Measurements from ENCODE around the gene SLC34A1. TPM values are rescaled to one million over a fixed set of nuclear protein-coding genes. Genes with fewer than 3 reads are reported as not detected.
"Not testable (repeated sequence)": the region's sequence is repeated elsewhere in the genome, so short reads cannot be mapped to it uniquely, and the experiment has no call there.

Gene SLC34A1, protein sequence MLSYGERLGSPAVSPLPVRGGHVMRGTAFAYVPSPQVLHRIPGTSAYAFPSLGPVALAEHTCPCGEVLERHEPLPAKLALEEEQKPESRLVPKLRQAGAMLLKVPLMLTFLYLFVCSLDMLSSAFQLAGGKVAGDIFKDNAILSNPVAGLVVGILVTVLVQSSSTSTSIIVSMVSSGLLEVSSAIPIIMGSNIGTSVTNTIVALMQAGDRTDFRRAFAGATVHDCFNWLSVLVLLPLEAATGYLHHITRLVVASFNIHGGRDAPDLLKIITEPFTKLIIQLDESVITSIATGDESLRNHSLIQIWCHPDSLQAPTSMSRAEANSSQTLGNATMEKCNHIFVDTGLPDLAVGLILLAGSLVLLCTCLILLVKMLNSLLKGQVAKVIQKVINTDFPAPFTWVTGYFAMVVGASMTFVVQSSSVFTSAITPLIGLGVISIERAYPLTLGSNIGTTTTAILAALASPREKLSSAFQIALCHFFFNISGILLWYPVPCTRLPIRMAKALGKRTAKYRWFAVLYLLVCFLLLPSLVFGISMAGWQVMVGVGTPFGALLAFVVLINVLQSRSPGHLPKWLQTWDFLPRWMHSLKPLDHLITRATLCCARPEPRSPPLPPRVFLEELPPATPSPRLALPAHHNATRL
- total RNA-seq (2014; rRNA removed; shearing (Covaris generic)): not detected in 2 replicates

DNA sequence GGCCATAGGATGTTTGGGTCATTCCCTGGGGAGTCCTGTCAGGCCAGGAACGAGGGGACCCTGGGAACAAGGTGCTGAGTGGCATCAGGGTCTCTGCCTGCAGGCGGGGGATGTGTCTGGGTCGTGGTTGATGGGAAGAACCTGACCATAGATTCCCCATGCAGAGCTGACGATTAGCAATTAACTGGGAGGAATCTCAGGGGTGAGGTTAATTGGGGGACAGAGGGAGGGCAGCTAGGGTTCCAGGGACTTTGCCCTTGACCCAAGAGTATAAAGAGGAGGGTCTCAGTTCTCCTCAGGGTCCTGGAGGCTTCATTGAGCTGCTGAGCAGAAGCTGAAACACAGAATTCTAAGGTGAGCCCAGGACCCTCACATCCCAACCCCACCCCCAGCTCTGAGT is at the start of gene SLC34A1:
Gene SLC34A1 (plus strand): TSS at position 301 of the 400 bp plus-strand sequence. CDS start 1,308 bp downstream, outside the sequence.
- in situ Hi-C loops (cut with HindIII; ENCODE audit: low sequenced_read_pairs): no loop called here
- no peak for DNase-seq (ENCODE audit: low spot score)

DNA sequence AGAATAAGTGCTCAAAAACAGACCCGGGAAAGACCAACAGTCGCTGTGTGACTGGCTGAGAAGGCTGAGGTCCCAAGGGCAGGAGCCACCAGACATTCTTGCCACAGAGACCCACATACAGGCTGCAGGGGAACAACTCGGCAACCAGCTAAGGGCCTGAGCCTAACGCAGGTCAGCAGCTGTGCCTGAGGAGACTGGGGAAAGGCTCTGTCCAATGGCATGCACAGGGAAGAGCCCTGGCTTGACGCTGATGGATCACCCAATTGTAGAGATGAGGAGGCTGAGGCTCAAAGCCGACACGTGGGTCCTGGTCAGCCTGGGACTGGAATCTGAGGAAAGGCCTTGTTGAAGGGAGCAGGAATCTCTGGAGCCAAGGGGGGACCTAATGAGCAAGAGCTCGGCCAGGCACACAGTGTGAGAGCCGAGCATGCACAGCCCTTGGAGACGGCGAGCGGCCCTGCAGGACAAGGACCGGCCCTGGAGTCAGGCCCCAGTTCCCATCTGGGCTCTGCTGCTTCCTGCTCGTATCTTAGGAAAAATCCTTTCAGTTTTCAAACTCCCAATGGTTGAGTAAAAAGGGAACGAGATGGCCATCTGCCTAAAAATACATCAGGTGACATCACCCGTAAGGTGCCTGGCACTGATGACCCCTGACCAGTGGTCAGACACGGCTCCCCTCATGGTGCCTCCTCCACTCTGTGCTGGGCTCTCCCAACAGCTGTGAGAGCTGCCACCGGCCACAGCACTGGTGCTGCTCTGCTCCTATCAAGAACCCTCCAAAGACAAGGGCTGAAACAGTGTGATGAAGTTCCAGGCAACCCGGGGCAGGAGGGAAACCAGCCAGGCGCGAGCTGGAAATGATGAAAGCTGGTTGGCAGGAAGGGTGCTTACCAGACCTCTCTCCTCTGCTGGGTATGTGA is 49.2 kb upstream of the SLC34A1 start:
- in situ Hi-C loops (cut with HindIII; ENCODE audit: low sequenced_read_pairs): no loop called here
- DNase-seq (ENCODE audit: low spot score): no peak

DNA sequence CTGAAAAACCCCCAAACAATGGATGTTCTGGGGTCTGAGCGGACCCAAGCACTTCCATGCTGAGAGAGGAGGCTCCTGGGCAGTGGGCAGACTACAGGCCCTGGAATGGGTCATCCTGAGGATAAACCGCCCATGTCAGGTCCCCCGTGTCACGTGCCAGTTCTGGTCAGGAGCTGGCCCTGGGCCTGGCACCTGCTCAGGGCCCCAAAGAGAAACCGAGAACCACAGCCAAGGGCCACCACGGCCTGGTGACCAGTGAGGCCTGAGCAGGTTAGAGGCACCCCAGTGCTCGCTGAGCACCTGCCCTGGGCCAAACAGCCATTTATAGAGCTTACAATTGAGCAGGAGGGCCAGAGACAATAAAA is 48.6 kb upstream of the SLC34A1 start:
- in situ Hi-C loops (cut with HindIII; ENCODE audit: low sequenced_read_pairs): no loop called here
- DNase-seq (ENCODE audit: low spot score): no peak

DNA sequence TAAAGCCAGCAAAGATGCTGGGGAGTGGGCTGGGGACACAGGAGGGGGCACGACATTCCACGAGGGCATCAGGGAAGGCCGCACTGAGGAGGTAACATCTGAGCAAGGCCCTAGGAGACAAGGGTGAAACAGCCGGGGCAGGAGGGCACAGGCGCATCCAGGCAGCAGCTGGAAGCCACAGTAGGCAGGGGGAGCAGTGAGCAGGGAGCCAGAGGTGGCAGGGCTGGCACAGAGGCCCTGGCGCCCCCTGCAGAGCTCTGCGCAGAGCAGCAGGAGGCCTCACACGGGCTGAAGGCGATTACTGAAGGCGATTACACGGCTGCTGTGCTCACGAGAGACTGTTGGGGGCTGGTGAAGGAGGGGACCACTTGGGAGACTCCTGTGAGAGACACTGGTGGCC is 48.1 kb upstream of the SLC34A1 start:
- in situ Hi-C loops (cut with HindIII; ENCODE audit: low sequenced_read_pairs): no loop called here

DNA sequence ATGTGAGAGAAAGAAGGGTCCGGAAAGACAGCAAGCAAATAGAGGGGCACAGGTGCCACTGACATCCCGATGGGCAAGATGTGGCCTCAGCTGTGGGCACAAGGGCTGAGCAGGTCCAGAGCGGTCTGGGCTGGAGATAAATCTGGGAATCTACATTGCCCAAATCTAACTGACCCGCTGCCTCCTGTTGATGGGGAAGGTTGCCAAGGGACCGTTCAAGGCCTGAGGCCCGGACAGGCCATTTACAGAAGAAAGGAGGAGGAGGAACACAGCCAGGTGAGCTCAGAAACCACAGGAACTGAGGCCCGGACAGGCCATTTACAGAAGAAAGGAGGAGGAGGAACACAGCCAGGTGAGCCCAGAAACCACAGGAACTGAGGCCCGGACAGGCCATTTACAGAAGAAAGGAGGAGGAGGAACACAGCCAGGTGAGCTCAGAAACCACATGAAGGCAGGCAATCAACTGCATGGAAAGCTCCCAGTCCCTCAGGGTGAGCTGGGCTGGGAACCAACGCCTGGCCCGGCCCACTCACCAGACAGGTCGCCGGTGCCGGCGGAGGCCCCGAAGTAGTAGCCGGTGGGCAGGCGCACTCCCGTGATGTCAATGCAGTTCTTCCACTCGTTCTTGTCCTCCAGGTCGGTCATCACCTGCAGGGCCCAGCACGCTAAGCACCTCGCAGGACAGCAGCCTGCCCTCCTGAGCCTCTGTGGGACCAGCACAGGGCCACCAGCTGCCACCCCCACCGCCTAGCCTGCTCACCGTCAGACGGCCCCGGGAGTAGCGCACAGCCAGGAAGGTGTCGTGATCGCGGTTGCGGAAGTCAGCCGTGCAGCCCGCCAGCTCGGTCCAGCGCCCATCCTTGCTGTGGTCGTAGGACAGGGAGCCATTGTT is 47.4 kb upstream of the SLC34A1 start:
- in situ Hi-C loops (cut with HindIII; ENCODE audit: low sequenced_read_pairs): no loop called here
- no peak for DNase-seq (ENCODE audit: low spot score)

More for the DNA sequence above, 48.1 kb upstream of the SLC34A1 start:
- DNase-seq (ENCODE audit: low spot score): no peak

DNA sequence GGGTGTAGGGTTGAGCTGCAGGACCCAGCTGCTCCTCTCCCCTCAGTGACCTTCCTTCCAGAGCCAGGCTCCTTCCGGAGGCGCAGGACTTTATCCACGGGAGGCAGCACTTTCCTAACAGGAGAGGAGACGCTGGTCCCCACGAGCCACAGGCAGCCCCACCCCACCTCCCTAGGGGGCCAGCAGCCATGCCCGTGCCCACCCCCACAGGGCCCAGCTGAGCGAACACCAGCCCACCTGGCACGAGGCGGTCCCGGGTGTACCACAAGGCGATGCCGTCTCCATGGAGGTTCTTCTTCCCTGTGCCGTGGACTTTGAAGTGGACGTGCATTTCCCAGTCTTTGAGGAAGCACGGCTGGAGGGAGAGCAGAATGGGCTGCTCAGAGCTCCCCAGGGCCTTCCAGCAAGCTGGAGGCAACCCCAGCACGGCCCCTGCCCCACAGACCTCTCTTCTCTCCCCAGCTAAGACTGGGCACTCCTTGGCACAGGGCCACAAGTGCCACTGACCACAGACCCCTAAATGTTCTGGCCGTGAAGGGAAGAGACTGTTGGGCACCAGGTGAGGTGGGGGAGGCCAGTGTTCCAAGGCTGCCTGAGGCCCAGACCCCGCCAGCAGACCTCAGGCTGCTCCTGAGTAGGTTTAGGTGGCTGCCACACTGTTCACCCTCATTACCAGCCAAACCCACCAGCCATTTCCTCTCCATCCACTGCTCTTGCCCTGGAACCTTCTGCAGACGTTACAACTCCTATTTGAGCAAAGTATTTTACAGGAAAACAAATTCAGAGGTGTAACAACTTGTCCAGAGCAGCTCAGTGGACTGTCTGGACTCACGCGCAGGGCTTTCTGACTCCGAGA is 45.8 kb upstream of the SLC34A1 start:
- DNase-seq (ENCODE audit: low spot score): no peak
- in situ Hi-C loops (cut with HindIII; ENCODE audit: low sequenced_read_pairs): no loop called here

DNA sequence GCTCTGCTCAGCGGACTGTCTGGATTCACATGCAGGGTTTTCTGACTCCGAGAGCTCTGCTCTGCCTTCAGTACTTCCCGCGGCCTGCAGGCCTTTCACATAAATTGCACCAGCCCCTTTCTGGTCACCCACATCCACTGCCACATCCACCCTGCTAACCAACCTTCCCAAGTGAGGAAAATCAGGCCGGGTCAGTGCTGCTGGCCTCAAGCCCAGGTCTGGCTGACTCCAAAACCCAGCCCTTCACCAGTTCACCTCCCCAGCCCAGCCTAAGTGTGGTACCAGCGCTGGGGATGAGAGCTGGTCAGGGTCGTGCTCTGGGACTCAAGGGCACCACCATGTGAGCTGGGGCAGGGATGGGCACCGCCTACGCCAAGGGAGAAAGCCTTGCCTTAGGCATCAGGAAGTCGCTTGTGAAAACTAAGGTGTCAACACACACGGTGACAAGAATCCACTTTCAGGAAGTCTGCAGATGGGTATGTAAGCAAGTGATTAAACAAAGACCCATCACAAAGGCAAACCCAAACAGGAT is 45.1 kb upstream of the SLC34A1 start:
- no peak for DNase-seq (ENCODE audit: low spot score)
- in situ Hi-C loops (cut with HindIII; ENCODE audit: low sequenced_read_pairs): no loop called here

DNA sequence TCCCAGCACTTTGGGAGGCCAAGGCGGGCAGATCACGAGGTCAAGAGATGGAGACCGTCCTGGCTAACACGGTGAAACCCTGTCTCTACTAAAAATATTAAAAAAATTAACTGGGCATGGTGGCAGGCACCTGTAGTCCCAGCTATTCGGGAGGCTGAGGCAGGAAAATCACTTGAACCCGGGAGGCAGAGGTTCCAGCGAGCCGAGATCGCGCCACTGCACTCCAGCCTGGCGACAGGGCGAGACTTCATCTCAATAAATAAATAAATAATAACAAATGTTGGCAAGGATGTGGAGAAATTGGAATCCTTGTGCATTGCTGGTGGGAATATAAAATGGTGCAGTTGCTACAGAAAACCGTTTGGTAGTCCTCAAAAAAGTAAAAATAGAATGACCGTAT is 41.2 kb upstream of the SLC34A1 start:
- not testable (repeated sequence) for DNase-seq (ENCODE audit: low spot score)
- in situ Hi-C loops (cut with HindIII; ENCODE audit: low sequenced_read_pairs): loop anchor here (10.0 kb wide), 1 partner anchor 102 kb away; the partner anchor contains the start of gene PRR7

DNA sequence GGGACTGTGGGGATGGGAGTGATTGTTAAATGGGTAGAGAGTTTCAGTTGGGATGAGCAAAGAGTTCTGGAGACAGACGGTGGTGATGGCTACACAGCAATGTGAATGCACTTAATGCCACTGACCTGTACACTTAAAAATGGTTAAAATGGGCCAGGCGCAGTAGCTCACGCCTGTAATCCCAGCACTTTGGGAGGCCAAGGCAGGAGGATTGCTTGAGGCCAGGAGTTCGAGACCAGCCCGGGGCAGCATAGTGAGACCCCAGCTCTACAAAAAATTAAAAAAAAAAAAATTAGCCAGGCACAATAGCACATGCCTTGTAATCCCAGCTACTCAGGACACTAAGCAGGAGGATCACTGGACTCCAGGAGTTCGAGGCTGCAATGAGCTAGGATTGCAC is 40.5 kb upstream of the SLC34A1 start:
- in situ Hi-C loops (cut with HindIII; ENCODE audit: low sequenced_read_pairs): loop anchor here (10.0 kb wide), 1 partner anchor 101 kb away; the partner anchor contains the start of gene PRR7
- DNase-seq (ENCODE audit: low spot score): no peak

DNA sequence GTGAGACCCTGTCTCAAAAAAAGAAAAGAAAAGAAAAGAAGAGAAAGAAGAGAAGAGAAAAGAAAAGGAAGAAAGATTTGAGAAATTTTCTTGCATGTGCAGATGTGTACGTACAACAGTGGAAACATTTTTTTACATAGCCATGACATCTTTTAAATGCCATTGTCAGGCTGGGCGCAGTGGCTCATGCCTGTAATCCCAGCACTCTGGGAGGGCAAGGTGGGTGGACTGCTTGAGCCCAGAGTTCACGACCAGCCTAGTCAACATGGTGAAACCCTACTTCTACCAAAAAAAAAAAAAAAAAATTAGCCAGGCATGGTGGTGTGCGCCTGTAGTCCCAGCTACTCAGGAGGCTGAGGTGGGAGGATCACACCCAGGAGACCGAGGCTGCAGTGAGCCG is 39.3 kb upstream of the SLC34A1 start:
- DNase-seq (ENCODE audit: low spot score): no peak
- in situ Hi-C loops (cut with HindIII; ENCODE audit: low sequenced_read_pairs): loop anchor here (10.0 kb wide), 1 partner anchor 100 kb away; the partner anchor contains the start of gene PRR7

DNA sequence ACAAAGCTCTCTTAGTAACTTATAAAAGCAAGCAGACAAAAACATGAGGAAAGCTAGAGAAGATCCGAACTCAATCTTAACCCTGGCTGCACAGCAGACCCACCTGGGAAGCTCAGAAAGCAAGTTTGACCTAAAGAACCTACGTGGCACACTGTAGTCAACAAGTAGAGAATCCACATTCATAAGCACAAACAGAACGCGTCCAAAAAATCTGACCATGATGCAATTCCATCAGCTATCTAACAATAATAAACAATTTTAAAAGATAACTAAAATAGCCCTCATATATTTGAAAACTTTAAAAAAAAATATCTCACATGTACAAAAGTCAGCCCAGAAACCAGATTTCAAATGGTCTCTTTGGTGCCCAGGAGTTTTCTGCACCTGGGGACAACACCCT is 37.4 kb upstream of the SLC34A1 start:
- no peak for DNase-seq (ENCODE audit: low spot score)
- in situ Hi-C loops (cut with HindIII; ENCODE audit: low sequenced_read_pairs): loop anchor here (10.0 kb wide), 1 partner anchor 98 kb away; the partner anchor contains the start of gene PRR7

DNA sequence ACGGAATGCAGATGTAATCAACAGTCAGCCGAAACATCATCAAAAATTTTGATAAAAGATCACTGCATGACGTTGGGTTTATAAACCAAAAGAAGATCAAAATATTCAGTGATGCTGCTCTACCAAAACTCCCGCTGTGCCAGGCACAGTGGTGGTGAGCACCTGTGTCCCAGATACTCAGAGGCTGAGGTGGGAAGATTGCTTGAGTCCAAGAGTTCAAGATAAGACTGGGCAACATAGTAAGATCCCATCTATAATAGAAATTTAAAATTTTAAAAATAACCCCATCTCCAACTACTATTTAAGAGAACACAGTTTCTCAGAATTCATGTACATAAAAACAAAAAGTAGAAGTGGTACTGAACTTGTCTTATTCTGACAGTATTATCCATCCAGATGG is 36.5 kb upstream of the SLC34A1 start:
- in situ Hi-C loops (cut with HindIII; ENCODE audit: low sequenced_read_pairs): loop anchor here (10.0 kb wide), 1 partner anchor 97 kb away; the partner anchor contains the start of gene PRR7
- no peak for DNase-seq (ENCODE audit: low spot score)

DNA sequence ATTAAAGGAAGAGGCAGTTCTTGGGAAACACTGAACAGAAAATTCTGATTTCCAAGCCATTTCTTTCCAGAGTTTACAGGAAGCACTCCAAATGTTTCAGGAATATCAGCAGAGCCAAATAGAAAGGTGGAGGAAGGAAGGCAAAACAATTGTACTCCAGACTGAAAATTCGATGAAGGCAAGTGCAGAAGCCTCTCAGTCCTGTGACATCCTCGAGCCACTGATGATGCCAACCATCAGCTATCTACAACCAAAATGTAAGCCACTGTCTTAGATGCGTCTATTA is 34.9 kb upstream of the SLC34A1 start:
- DNase-seq (ENCODE audit: low spot score): no peak
- in situ Hi-C loops (cut with HindIII; ENCODE audit: low sequenced_read_pairs): loop anchor here (10.0 kb wide), 1 partner anchor 95 kb away; the partner anchor contains the start of gene PRR7

DNA sequence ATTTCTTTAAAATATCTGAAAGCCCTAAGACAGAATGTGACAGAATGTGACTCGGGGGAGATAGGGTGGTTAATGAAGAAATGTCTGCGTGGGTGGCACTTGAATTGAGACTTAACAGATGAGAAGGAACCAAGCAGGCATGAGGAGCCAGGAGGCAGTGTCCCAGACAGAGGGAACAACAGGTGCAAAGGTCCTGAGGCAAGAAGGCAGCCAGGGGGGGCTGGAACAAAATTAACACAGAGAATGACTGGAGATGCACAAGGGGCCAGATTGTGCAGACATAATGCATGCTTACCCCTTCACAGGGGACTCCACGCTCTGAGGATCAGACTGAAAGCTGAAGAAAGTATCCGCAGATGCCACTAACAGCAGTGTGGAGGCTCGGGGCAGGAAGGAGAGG is 34.5 kb upstream of the SLC34A1 start:
- DNase-seq (ENCODE audit: low spot score): no peak
- in situ Hi-C loops (cut with HindIII; ENCODE audit: low sequenced_read_pairs): loop anchor here (10.0 kb wide), 1 partner anchor 95 kb away; the partner anchor contains the start of gene PRR7

DNA sequence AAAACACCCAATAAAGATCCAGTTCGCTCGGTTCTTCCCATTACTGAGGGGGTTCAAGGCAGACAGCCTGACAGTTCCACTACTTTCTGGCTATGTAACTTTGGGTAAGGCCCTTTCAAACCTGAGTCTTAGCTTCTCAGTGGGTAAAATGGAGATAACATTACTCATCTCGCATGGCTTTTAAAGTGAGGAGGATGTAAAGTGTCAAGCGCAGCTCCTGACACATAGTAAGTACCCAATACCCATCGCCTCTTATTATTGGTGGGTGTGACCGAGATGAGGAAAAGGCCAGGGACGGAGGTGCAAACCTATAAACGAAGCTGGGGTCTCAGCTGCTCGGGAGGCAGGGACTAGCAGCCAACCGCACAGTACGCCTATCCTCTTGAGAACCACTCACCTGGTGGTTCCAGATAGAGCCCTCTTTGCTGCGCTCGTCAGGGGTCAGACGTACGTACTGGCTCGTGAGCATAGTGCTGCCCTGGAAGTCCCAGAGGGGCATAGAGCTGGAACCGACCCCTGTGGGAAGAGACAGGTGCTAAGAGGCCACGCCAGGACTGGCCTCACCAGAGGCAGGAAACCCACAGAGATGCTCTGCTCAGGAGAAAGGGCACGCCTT is 33.4 kb upstream of the SLC34A1 start:
- no peak for DNase-seq (ENCODE audit: low spot score)
- in situ Hi-C loops (cut with HindIII; ENCODE audit: low sequenced_read_pairs): no loop called here

DNA sequence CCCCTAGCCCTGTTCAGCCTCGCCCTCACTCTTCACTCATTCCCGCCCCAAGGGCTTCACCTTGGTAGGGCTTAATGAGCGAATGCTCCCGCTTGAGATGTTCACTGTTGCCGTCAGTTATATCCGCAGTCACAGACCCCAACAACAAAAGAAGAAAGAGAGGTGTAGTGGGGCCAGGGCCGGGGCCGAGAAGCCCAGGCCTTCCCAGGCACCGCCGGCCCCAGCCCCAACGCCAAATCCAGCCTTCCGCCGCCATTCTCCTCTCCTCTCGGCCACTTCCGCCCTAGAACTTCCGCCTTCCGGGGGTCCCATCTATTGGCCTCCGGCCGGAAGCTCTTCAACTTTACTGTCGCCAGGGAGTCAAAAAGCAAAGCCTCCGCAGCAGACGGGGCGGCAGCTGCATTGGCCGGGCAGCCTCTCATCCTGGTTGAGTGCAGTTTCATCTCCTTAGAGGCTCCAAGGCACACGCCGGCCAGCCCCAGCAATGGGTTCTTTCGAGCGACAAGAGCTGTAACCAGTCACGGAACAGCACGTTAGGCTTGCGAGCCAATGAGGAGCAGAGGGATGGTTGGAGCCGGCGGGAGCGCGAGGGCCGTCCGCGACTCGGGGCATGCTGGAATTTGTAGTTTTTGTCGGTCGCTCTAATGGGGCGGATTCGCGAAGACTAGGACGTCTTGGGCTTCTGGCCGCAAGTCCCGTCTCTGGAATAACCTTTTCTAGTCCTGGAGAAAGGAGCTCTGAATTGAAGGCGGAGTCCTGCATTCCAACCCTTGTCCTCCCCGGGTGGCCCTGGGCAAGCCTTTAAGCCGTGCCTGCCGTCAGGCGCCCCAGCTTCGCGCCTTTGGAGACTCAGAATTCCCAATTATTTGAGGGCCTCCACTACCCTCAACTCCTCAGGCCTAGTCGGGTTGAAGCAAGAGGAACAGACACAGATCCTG is 32.6 kb upstream of the SLC34A1 start, which contains the start of gene LMAN2:
Gene LMAN2 (minus strand): TSS at position 277 of the 938 bp plus-strand sequence. CDS start 21 bp downstream, at position 256.
- in situ Hi-C loops (cut with HindIII; ENCODE audit: low sequenced_read_pairs): no loop called here
- DNase-seq (ENCODE audit: low spot score): peak; percentile 96

Data from G401 (cell line).